H9 (cell line): ENCODE measurements around the gene FXYD2. TPM values are rescaled to one million over a fixed set of nuclear protein-coding genes. Genes with fewer than 3 reads are reported as not detected.
A peak's percentile ranks its signal among the peaks of the same experiment; 100 is the strongest.

Experiments used
- DNase-seq: peaks from one replicate; pipeline ENCODE4 v3.0.0-alpha.2; 2017
- H2AFZ ChIP-seq: one replicate; pipeline ENCODE4 v1.6.1; 2013; ENCODE audit warnings: mild to moderate bottlenecking, low read length, control low read depth, moderate library complexity
- H2AK5ac ChIP-seq: 2 replicates; pipeline ENCODE4 v1.6.1; 2013; ENCODE audit warnings: low read length, control low read depth, mixed read lengths; ENCODE audit not compliant: insufficient read length
- H2BK120ac ChIP-seq: one replicate; pipeline ENCODE4 v1.6.1; 2013; ENCODE audit warnings: low read depth, mild to moderate bottlenecking, low read length, control low read depth, inconsistent platforms; ENCODE audit not compliant: poor library complexity, severe bottlenecking
- H2BK12ac ChIP-seq: 2 replicates; pipeline ENCODE4 v1.6.1; 2013; ENCODE audit warnings: low read length, control low read depth, mixed read lengths, low read depth; ENCODE audit not compliant: insufficient read length
- H2BK15ac ChIP-seq: 2 replicates; pipeline ENCODE4 v1.6.1; 2013; ENCODE audit warnings: low read depth, low read length, control low read depth
- H2BK20ac ChIP-seq: one replicate; pipeline ENCODE4 v1.6.1; 2013; ENCODE audit warnings: low read depth, mild to moderate bottlenecking, low read length, control low read depth, inconsistent platforms; ENCODE audit not compliant: poor library complexity, severe bottlenecking
- H2BK5ac ChIP-seq: 2 replicates; pipeline ENCODE4 v1.6.1; 2013; ENCODE audit warnings: low read length, control low read depth, mixed read lengths; ENCODE audit not compliant: insufficient read length
- H3K14ac ChIP-seq: 2 replicates; pipeline ENCODE4 v1.6.1; 2013; ENCODE audit warnings: low read length, control low read depth; ENCODE audit not compliant: insufficient read depth
- H3K18ac ChIP-seq: 2 replicates; pipeline ENCODE4 v1.6.1; 2013; ENCODE audit warnings: low read depth, mild to moderate bottlenecking, mixed read lengths, low read length, control low read depth; ENCODE audit not compliant: insufficient read length
- H3K23ac ChIP-seq: 2 replicates; pipeline ENCODE4 v1.6.1; 2013; ENCODE audit warnings: low read length, control low read depth, mixed read lengths, low read depth; ENCODE audit not compliant: insufficient read length
- H3K23me2 ChIP-seq: 2 replicates; pipeline ENCODE4 v1.6.1; 2013; ENCODE audit warnings: low read depth, mild to moderate bottlenecking, mixed read lengths, low read length, control low read depth; ENCODE audit not compliant: insufficient read length, poor library complexity, severe bottlenecking
- H3K27ac ChIP-seq: 2 replicates; pipeline ENCODE4 v1.5.1; 2013; ENCODE audit warnings: low read length, control low read depth, mixed read lengths, low read depth; ENCODE audit not compliant: insufficient read length
- H3K27me3 ChIP-seq: 2 replicates; pipeline ENCODE4 v1.6.1; 2013; ENCODE audit warnings: low read length, control low read depth, inconsistent platforms; ENCODE audit not compliant: insufficient read depth
- H3K4ac ChIP-seq: 2 replicates; pipeline ENCODE4 v1.6.1; 2013; ENCODE audit warnings: low read depth, mild to moderate bottlenecking, control low read depth, inconsistent platforms, low read length, moderate library complexity
- H3K4me1 ChIP-seq: 2 replicates; pipeline ENCODE4 v1.6.1; 2013; ENCODE audit warnings: low read length, control low read depth, inconsistent platforms; ENCODE audit not compliant: insufficient read depth
- H3K4me2 ChIP-seq: 2 replicates; pipeline ENCODE4 v1.6.1; 2013; ENCODE audit warnings: low read length, control low read depth, mixed read lengths; ENCODE audit not compliant: insufficient read length, insufficient read depth
- H3K56ac ChIP-seq: 2 replicates; pipeline ENCODE4 v1.6.1; 2013; ENCODE audit warnings: low read depth, mild to moderate bottlenecking, mixed read lengths, low read length, control low read depth; ENCODE audit not compliant: insufficient read length
- H3K79me1 ChIP-seq: 2 replicates; pipeline ENCODE4 v1.6.1; 2013; ENCODE audit warnings: low read depth, mild to moderate bottlenecking, moderate library complexity, low read length, control low read depth, inconsistent platforms; ENCODE audit not compliant: insufficient read depth, poor library complexity, severe bottlenecking
- H3K79me2 ChIP-seq: 2 replicates; pipeline ENCODE4 v1.6.1; 2013; ENCODE audit warnings: low read length, control low read depth, inconsistent platforms; ENCODE audit not compliant: insufficient read depth
- H3K9ac ChIP-seq: 2 replicates; pipeline ENCODE4 v1.6.1; 2013; ENCODE audit warnings: low read length, control low read depth, mixed read lengths; ENCODE audit not compliant: insufficient read length; ENCODE audit errors: extremely low read depth
- H3K9me3 ChIP-seq: one replicate; pipeline ENCODE4 v1.6.1; 2013; ENCODE audit warnings: low read depth, low read length, inconsistent platforms; ENCODE audit not compliant: control insufficient read depth
- H3T11ph ChIP-seq: one replicate; pipeline ENCODE4 v1.6.1; 2013; ENCODE audit warnings: mild to moderate bottlenecking, low read length, control low read depth, inconsistent platforms
- H4K20me1 ChIP-seq: one replicate; pipeline ENCODE4 v1.6.1; 2013; ENCODE audit not compliant: control insufficient read depth, insufficient read length, insufficient read depth
- H4K5ac ChIP-seq: 2 replicates; pipeline ENCODE4 v1.6.1; 2013; ENCODE audit warnings: low read depth, mild to moderate bottlenecking, mixed read lengths, low read length, control low read depth; ENCODE audit not compliant: insufficient read length
- H4K8ac ChIP-seq: replicated peaks from 2 replicates; pipeline ENCODE4 v1.6.1; 2013; ENCODE audit warnings: low read length, control low read depth, mixed read lengths, low read depth; ENCODE audit not compliant: insufficient read length
- H4K91ac ChIP-seq: 2 replicates; pipeline ENCODE4 v1.6.1; 2013; ENCODE audit warnings: low read depth, mild to moderate bottlenecking, moderate library complexity, mixed read lengths, low read length, control low read depth; ENCODE audit not compliant: insufficient read length
- H3K27ac Mint-ChIP-seq, 3 experiments: 2 replicates in 2 of 3; 3 replicates in 1 of 3; pipeline ENCODE4 v1.8.0; 2020 to 2021; ENCODE audit warnings: mixed read lengths in 3 of 3, mild to moderate bottlenecking in 1 of 3, moderate library complexity in 1 of 3
- H3K27me3 Mint-ChIP-seq: 2 replicates; pipeline ENCODE4 v1.8.0; 2021; ENCODE audit warnings: low read depth, mild to moderate bottlenecking, moderate library complexity, mixed read lengths
- H3K36me3 Mint-ChIP-seq, 3 experiments: 2 replicates in 2 of 3; 3 replicates in 1 of 3; pipeline ENCODE4 v1.8.0; 2020 to 2021; ENCODE audit warnings: low read depth in 3 of 3, mixed read lengths in 3 of 3; ENCODE audit not compliant: insufficient read depth in 1 of 3
- H3K4me1 Mint-ChIP-seq, 2 experiments: 2 replicates each; pipeline ENCODE4 v1.8.0; 2020; ENCODE audit warnings: mixed read lengths in 2 of 2
- H3K4me3 Mint-ChIP-seq, 2 experiments: 2 replicates in 1 of 2; 3 replicates in 1 of 2; pipeline ENCODE4 v1.8.0; 2020 to 2021; ENCODE audit warnings: mild to moderate bottlenecking in 2 of 2, mixed read lengths in 2 of 2, moderate library complexity in 1 of 2
- H3K9me3 Mint-ChIP-seq, 2 experiments: 2 replicates in 1 of 2; 3 replicates in 1 of 2; pipeline ENCODE4 v1.8.0; 2020; ENCODE audit warnings: mild to moderate bottlenecking in 2 of 2, mixed read lengths in 2 of 2, moderate library complexity in 1 of 2
- WGBS: extraction: QIAGEN DNeasy Blood & Tissue Kit; methylation state at CpG from one replicate; pipeline ENCODE4 v1.1.7; 2013; ENCODE audit warnings: missing lambda C conversion rate, low lambda C conversion rate, mixed read lengths; ENCODE audit not compliant: insufficient read length; ENCODE audit errors: extremely low coverage; 5-methylcytosine and 5-hydroxymethylcytosine counted together
- total RNA-seq: library from RNA; stranded (reverse); gene quantifications from 2 replicates; pipeline ENCODE4 v1.2.1, GENCODE V29; 2021
- TF ChIP-seq, protein P1 (sequence below): fragments of 200-600 bp; sonication (generic); conservative IDR thresholded peaks from 3 replicates; pipeline ENCODE4 v1.8.0; 2021; ENCODE audit warnings: antibody characterized with exemption, mild to moderate bottlenecking

FXYD2 gene
- total RNA-seq, 1 experiment from 2014 or later, result 0.79 TPM

DNA sequence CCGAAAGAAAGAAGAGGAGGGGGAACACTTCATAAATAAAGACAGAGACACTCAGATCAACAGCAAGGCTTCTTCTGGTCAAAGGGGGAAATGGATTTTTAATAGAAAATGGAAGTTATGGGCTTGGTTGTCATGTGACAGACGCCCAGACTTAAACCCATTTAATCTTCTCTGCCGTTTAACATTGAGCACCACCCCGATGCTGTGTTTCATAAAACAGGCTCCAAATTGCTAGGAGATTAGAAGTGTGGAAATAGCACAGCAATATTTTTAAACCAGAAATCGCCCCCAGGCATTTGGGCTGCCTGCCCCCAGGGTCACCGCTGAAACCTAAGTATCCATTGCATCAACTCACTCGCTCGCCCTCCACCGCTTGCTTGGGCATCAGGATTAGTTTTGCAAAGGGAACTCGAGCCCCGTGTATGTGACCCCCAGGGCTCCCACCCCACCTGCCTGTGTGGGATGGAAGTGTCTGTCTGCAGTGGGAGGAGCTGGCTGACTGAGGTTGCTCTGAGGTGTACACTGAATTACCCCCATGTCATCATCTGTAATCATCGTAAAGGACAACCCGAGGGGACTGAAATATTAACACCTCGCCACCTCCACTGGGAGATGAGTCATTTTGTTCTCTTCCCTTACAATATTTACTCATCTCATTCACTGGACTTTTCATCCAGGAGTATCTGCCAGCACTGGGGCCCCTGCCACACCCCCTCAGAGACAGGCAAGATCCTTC is 38.2 kb downstream of the FXYD2 start:
- no peak overlapping the region for H3K4ac ChIP-seq
- DNase-seq, result no peak
- no CpG with 5 or more reads among the region's 14 CpGs for WGBS

More for the DNA sequence above, 38.2 kb downstream of the FXYD2 start:
- Histone ChIP-seq H3K23ac (no peak overlapping the region), H3K79me2 (no peaks in the 10 kb centered on the region), H3K14ac (no peak overlapping the region), H3K9ac (no peak overlapping the region), H2BK20ac (no peak overlapping the region), H4K5ac (no peak overlapping the region), H2BK12ac (no peak overlapping the region), H3K4me1 (no peaks in the 10 kb centered on the region), H3K27me3 (no peaks in the 10 kb centered on the region), H2BK5ac (no peak overlapping the region), H4K91ac (no peak overlapping the region), H3K4me2 (no peak overlapping the region), H3K9me3 (no peaks in the 10 kb centered on the region), H2AFZ (no peak overlapping the region), H3K18ac (no peak overlapping the region), H3K56ac (no peak overlapping the region), H3K27ac (no peak overlapping the region), H2BK120ac (no peak overlapping the region), H2BK15ac (no peak overlapping the region), H4K8ac (no peak overlapping the region), H2AK5ac (no peak overlapping the region), H3T11ph (no peak overlapping the region), H3K79me1 (no peaks in the 10 kb centered on the region), H3K23me2 (no peaks in the 10 kb centered on the region), H4K20me1 (no peaks in the 10 kb centered on the region)
- Mint-ChIP-seq H3K27me3 (peaks cover 61% of the 10 kb centered on the region), H3K9me3 (no peaks in the 10 kb centered on the region), H3K4me1 (peaks cover 5 to 23% of the 10 kb centered on the region in 2 experiments), H3K4me3 (peak overlapping the region in 1 of 2 experiments; percentile 13; a peak in 1 of 5 replicates), H3K36me3 (no peaks in the 10 kb centered on the region), H3K27ac (no peak overlapping the region)
- TF ChIP-seq, protein P1, sequence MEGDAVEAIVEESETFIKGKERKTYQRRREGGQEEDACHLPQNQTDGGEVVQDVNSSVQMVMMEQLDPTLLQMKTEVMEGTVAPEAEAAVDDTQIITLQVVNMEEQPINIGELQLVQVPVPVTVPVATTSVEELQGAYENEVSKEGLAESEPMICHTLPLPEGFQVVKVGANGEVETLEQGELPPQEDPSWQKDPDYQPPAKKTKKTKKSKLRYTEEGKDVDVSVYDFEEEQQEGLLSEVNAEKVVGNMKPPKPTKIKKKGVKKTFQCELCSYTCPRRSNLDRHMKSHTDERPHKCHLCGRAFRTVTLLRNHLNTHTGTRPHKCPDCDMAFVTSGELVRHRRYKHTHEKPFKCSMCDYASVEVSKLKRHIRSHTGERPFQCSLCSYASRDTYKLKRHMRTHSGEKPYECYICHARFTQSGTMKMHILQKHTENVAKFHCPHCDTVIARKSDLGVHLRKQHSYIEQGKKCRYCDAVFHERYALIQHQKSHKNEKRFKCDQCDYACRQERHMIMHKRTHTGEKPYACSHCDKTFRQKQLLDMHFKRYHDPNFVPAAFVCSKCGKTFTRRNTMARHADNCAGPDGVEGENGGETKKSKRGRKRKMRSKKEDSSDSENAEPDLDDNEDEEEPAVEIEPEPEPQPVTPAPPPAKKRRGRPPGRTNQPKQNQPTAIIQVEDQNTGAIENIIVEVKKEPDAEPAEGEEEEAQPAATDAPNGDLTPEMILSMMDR, result no peak
